Measurements from ENCODE around the gene L3MBTL2. TPM values are rescaled to one million over a fixed set of nuclear protein-coding genes. Genes with fewer than 3 reads are reported as not detected.

The L3MBTL2 gene
- total RNA-seq, 4 donors from 2014 or later, result 6.3 to 20.9 (median 16.8) TPM

- WGBS, 2 donors, result 92% methylated on average over 13 to 15 of the region's 15 CpGs
- no peak overlapping the region for H3K4me3 ChIP-seq (ENCODE audit: low read depth, poor library complexity, severe bottlenecking)
- no peak for DNase-seq (ENCODE audit: low spot score in 2 of 2)
- TF ChIP-seq, protein P1, sequence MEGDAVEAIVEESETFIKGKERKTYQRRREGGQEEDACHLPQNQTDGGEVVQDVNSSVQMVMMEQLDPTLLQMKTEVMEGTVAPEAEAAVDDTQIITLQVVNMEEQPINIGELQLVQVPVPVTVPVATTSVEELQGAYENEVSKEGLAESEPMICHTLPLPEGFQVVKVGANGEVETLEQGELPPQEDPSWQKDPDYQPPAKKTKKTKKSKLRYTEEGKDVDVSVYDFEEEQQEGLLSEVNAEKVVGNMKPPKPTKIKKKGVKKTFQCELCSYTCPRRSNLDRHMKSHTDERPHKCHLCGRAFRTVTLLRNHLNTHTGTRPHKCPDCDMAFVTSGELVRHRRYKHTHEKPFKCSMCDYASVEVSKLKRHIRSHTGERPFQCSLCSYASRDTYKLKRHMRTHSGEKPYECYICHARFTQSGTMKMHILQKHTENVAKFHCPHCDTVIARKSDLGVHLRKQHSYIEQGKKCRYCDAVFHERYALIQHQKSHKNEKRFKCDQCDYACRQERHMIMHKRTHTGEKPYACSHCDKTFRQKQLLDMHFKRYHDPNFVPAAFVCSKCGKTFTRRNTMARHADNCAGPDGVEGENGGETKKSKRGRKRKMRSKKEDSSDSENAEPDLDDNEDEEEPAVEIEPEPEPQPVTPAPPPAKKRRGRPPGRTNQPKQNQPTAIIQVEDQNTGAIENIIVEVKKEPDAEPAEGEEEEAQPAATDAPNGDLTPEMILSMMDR (IDR thresholded peaks at IDR 0.05), result no peak
- no peak for TF ChIP-seq POLR2A (IDR thresholded peaks at IDR 0.05)
- intact Hi-C loops (cut with DNase I; ENCODE audit: low total_unique reads), result no loop called here
These were observed 43.2 kb downstream of the L3MBTL2 start for GRCh38 chr22:41248314-41248713.

DNA sequence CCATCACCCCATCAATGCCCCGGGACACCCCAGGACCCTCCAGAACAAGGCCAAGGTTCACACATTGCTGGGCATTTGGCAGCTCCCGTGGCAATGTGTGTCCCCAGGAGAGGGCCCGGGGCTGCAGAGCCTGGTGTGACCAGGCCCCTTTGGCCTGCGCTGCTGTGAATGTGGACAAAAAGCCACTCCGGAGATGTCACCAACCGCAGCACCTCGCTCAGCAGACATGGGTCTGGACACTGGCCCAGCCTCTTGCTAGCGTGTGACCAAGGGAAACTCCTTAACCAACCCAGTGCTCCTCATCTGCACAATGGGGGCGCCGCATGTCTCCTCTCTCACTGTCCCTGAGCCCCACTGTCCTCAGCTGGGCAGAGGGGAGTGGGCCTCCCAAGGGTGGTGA is 43.6 kb downstream of the L3MBTL2 start:
- TF ChIP-seq, protein P1 (IDR thresholded peaks at IDR 0.05), result no peak
- TF ChIP-seq POLR2A (IDR thresholded peaks at IDR 0.05), result no peak
- no peak overlapping the region for H3K4me3 ChIP-seq (ENCODE audit: low read depth, poor library complexity, severe bottlenecking)
- DNase-seq (ENCODE audit: low spot score in 2 of 2), result no peak
- intact Hi-C loops (cut with DNase I; ENCODE audit: low total_unique reads), result no loop called here
- 98% methylated on average over 6 to 10 of the region's 10 CpGs for WGBS, 2 donors

GRCh38 chr22:41249442-41249841 is 44.3 kb downstream of the L3MBTL2 start:
- WGBS, 2 donors, result 91 to 92% methylated on average over 14 of the region's 14 CpGs
- intact Hi-C loops (cut with DNase I; ENCODE audit: low total_unique reads), result no loop called here
- H3K4me3 ChIP-seq (ENCODE audit: low read depth, poor library complexity, severe bottlenecking), result no peak overlapping the region
- no peak for DNase-seq (ENCODE audit: low spot score in 2 of 2)
- no peak for TF ChIP-seq POLR2A (IDR thresholded peaks at IDR 0.05)
- TF ChIP-seq, protein P1 (IDR thresholded peaks at IDR 0.05), result no peak

DNA sequence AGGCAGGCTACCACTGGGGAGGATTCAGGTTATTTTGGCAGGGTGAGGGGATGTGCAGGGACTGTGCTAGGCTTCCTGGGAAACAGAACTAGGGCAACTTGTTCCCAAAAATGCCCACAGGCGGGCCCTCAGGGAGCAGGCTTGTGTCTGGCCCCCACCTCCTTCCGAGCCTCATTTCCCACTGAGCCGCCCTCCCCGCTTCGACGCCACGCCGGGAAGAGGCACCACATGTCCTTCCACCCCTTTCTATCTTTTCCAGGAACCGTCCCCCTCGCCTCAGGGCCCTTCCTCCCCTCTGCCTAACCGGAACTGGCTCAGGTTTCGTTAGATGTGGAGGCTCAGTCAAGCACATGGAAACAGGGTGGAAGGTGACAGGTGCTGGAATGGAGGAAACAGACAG is 45.0 kb downstream of the L3MBTL2 start:
- DNase-seq (ENCODE audit: low spot score in 2 of 2), result no peak
- H3K4me3 ChIP-seq (ENCODE audit: low read depth, poor library complexity, severe bottlenecking), result no peak overlapping the region
- intact Hi-C loops (cut with DNase I; ENCODE audit: low total_unique reads), result no loop called here
- 92 to 95% methylated on average over 12 of the region's 12 CpGs for WGBS, 2 donors
- no peak for TF ChIP-seq POLR2A (IDR thresholded peaks at IDR 0.05)
- TF ChIP-seq, protein P1 (IDR thresholded peaks at IDR 0.05), result no peak

DNA sequence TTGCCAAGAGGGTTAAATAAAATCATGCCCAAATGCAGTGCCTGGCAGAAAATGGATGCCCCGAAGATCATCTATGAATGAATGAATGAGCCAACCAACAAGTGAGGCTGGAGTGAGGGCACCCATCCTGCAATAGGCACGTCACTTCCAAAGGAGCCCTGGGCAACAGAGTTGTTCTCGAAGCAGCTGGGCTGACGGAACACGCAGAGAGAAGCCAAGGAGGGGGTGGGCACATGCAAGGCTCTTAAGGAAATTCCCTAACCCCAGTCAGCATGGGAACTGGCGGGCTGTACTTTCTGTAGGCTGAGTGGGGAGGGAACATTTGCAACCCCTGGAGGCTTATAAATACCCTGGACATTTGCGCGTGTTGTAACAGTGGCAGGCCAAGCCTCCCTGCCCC is 47.3 kb downstream of the L3MBTL2 start:
- H3K4me3 ChIP-seq (ENCODE audit: low read depth, poor library complexity, severe bottlenecking), result no peak overlapping the region
- intact Hi-C loops (cut with DNase I; ENCODE audit: low total_unique reads), result no loop called here
- no peak for TF ChIP-seq POLR2A (IDR thresholded peaks at IDR 0.05)
- TF ChIP-seq, protein P1 (IDR thresholded peaks at IDR 0.05), result no peak
- 77 to 88% methylated on average over 8 of the region's 8 CpGs for WGBS, 2 donors
- no peak for DNase-seq (ENCODE audit: low spot score in 2 of 2)

- TF ChIP-seq POLR2A (IDR thresholded peaks at IDR 0.05), result no peak
- TF ChIP-seq, protein P1 (IDR thresholded peaks at IDR 0.05), result no peak
- no peak overlapping the region for H3K4me3 ChIP-seq (ENCODE audit: low read depth, poor library complexity, severe bottlenecking)
- 86 to 93% methylated on average over 7 of the region's 7 CpGs for WGBS, 2 donors
- intact Hi-C loops (cut with DNase I; ENCODE audit: low total_unique reads), result no loop called here
- no peak for DNase-seq (ENCODE audit: low spot score in 2 of 2)
These were observed 49.1 kb downstream of the L3MBTL2 start for GRCh38 chr22:41254230-41254629.
